ENCODE results near the gene ZNF638. TPM values are rescaled to one million over a fixed set of nuclear protein-coding genes. Genes with fewer than 3 reads are reported as not detected.

ZNF638 gene, protein sequence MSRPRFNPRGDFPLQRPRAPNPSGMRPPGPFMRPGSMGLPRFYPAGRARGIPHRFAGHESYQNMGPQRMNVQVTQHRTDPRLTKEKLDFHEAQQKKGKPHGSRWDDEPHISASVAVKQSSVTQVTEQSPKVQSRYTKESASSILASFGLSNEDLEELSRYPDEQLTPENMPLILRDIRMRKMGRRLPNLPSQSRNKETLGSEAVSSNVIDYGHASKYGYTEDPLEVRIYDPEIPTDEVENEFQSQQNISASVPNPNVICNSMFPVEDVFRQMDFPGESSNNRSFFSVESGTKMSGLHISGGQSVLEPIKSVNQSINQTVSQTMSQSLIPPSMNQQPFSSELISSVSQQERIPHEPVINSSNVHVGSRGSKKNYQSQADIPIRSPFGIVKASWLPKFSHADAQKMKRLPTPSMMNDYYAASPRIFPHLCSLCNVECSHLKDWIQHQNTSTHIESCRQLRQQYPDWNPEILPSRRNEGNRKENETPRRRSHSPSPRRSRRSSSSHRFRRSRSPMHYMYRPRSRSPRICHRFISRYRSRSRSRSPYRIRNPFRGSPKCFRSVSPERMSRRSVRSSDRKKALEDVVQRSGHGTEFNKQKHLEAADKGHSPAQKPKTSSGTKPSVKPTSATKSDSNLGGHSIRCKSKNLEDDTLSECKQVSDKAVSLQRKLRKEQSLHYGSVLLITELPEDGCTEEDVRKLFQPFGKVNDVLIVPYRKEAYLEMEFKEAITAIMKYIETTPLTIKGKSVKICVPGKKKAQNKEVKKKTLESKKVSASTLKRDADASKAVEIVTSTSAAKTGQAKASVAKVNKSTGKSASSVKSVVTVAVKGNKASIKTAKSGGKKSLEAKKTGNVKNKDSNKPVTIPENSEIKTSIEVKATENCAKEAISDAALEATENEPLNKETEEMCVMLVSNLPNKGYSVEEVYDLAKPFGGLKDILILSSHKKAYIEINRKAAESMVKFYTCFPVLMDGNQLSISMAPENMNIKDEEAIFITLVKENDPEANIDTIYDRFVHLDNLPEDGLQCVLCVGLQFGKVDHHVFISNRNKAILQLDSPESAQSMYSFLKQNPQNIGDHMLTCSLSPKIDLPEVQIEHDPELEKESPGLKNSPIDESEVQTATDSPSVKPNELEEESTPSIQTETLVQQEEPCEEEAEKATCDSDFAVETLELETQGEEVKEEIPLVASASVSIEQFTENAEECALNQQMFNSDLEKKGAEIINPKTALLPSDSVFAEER (N-terminal part only)
- total RNA-seq, result 98.2 and 118 TPM in 2 replicates

DNA sequence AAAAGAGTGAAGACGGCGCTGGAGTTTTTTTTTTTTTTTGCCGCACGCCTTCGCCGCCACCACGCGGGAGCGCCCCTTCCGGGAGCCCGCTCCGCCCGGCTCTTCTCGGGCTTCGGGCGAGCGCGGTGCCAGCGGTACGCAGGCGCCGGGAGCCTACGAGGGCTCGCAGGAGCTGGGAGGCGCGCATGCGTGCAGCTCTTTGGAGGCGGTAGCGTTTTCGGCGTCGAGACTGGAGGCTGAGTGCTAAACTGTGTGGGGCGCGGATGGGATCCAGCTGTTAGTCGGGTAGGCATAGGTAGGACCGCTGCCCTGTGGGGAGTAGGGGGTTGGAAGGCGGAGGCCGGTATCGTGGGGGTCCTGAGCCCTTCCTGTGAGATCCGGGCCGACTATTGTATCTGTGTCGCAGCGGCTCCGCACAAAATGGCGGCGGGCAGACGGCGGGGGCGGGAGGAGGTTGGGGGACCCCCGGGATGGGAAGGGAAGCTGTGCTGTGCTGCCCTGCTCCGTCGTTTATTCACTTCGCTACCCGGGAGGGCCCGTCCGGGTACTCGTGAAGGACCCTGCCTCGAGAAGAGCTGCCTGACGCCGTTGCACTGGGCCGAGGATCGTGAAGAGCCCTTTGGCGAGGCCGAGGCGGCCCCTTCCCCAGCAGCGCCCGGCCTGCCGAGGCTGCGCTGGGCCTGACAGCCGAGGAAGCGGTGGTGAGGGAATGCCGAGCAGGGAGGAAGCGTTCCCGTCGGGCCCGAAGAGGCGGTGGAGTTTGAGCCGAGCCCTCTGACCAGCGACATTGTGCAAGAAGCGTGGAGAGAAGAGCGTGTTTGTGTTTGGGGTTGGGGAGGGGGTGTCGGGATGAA is at the start of gene ZNF638:
TSS of gene ZNF638 (plus strand) at position 202 of the 854 bp plus-strand sequence. CDS start 17,173 bp downstream, outside the sequence.

GRCh38 chr2:71453404-71454220 is 122.0 kb downstream of the ZNF638 start, which contains the start of gene DYSF:
TSS of gene DYSF (plus strand) at chr2:71453561.

Other genes starting within 250 kb of the ZNF638 start
- 23.0 and 24.7 TPM in 2 replicates for gene MCEE, start 201.6 kb upstream of the ZNF638 start, total RNA-seq
- gene MPHOSPH10, start 201.1 kb upstream of the ZNF638 start, total RNA-seq, result 18.1 and 19.5 TPM in 2 replicates
- 0.85 and 0.92 TPM in 2 replicates for gene PAIP2B, start 104.7 kb upstream of the ZNF638 start, total RNA-seq
- 0.14 and 0.65 TPM in 2 replicates for gene DYSF, start 121.8 kb downstream of the ZNF638 start, total RNA-seq

All from smooth muscle cell of bladder (primary cell).